ENCODE measurements around the gene HNRNPA3.
"Not testable (repeated sequence)": the region's sequence is repeated elsewhere in the genome, so short reads cannot be mapped to it uniquely, and the experiment has no call there.

HNRNPA3 gene

GRCh38 chr2:177190941-177191340, 21.7 kb upstream of the HNRNPA3 start:
- no peak for TF ChIP-seq CTCF (IDR thresholded peaks at IDR 0.05; ENCODE audit: insufficient read depth, low read depth, low read length, missing control alignments)
- DNase-seq (ENCODE audit: low read depth), result no peak

GRCh38 chr2:177192788-177193187, 19.8 kb upstream of the HNRNPA3 start:
- DNase-seq (ENCODE audit: low read depth), result no peak
- H3K4me3 ChIP-seq (ENCODE audit: low read length), result no peak overlapping the region
- TF ChIP-seq CTCF (IDR thresholded peaks at IDR 0.05; ENCODE audit: insufficient read depth, low read depth, low read length, missing control alignments), result no peak

More at GRCh38 chr2:177190941-177191340, 21.7 kb upstream of the HNRNPA3 start:
- H3K4me3 ChIP-seq (ENCODE audit: low read length), result no peak overlapping the region

- DNase-seq (ENCODE audit: low read depth), result no peak
These were observed 19.4 kb upstream of the HNRNPA3 start for GRCh38 chr2:177193240-177193639.

GRCh38 chr2:177195194-177195593, 17.4 kb upstream of the HNRNPA3 start:
- H3K4me3 ChIP-seq (ENCODE audit: low read length), result no peak overlapping the region
- peak; percentile 23 for TF ChIP-seq CTCF (IDR thresholded peaks at IDR 0.05; ENCODE audit: insufficient read depth, low read depth, low read length, missing control alignments)
- no peak for DNase-seq (ENCODE audit: low read depth)

More at GRCh38 chr2:177193240-177193639, 19.4 kb upstream of the HNRNPA3 start:
- no peak for TF ChIP-seq CTCF (IDR thresholded peaks at IDR 0.05; ENCODE audit: insufficient read depth, low read depth, low read length, missing control alignments)
- no peak overlapping the region for H3K4me3 ChIP-seq (ENCODE audit: low read length)

GRCh38 chr2:177200419-177200818, 12.2 kb upstream of the HNRNPA3 start:
- not testable (repeated sequence) for H3K4me3 ChIP-seq (ENCODE audit: low read length); DNase-seq (ENCODE audit: low read depth)

- TF ChIP-seq CTCF (IDR thresholded peaks at IDR 0.05; ENCODE audit: insufficient read depth, low read depth, low read length, missing control alignments), result no peak
- H3K4me3 ChIP-seq (ENCODE audit: low read length), result no peak overlapping the region
These were observed 10.7 kb upstream of the HNRNPA3 start for GRCh38 chr2:177201919-177202346.

GRCh38 chr2:177204417-177204816, 8.2 kb upstream of the HNRNPA3 start:
- no peak for DNase-seq (ENCODE audit: low read depth)
- no peak for TF ChIP-seq CTCF (IDR thresholded peaks at IDR 0.05; ENCODE audit: insufficient read depth, low read depth, low read length, missing control alignments)

More at GRCh38 chr2:177201919-177202346, 10.7 kb upstream of the HNRNPA3 start:
- no peak for DNase-seq (ENCODE audit: low read depth)

More at GRCh38 chr2:177204417-177204816, 8.2 kb upstream of the HNRNPA3 start:
- no peak overlapping the region for H3K4me3 ChIP-seq (ENCODE audit: low read length)

Data from epithelial cell of esophagus (primary cell).